Measurements from ENCODE around the gene CDC42. TPM values are rescaled to one million over a fixed set of nuclear protein-coding genes. Genes with fewer than 3 reads are reported as not detected.

Gene CDC42
- total RNA-seq, 2 donors from 2014 or later, result 264 to 345 TPM

GRCh38 chr1:22104865-22105437 lies 52.4 kb downstream of the CDC42 start:
- Histone ChIP-seq H3K9ac (ENCODE audit: low read depth in 2 of 2, low read length in 2 of 2) (no peak overlapping the region), H3K9me3 (no peaks in the 10 kb centered on the region), H3K36me3 (no peaks in the 10 kb centered on the region), H3K4me3 (no peak overlapping the region), H3K27me3 (no peaks in the 10 kb centered on the region), H3K27ac (no peak overlapping the region), H3K4me1 (no peaks in the 10 kb centered on the region)
- intact Hi-C loops (cut with DNase I), result loop anchor here (10.0 kb wide), 1 partner anchor 170 kb away; no protein-coding TSS in a partner anchor
- no peak for TF ChIP-seq CTCF (IDR thresholded peaks at IDR 0.05)
- DNase-seq, result no peak

GRCh38 chr1:22105611-22106207 lies 53.2 kb downstream of the CDC42 start:
- H3K36me3 ChIP-seq, result no peaks in the 10 kb centered on the region
- H3K27me3 ChIP-seq, result no peaks in the 10 kb centered on the region
- intact Hi-C loops (cut with DNase I), result loop anchor here (10.0 kb wide), 1 partner anchor 169 kb away; no protein-coding TSS in a partner anchor
- H3K4me1 ChIP-seq, result no peaks in the 10 kb centered on the region
- H3K4me3 ChIP-seq, result no peak overlapping the region
- H3K9ac ChIP-seq (ENCODE audit: low read depth in 2 of 2, low read length in 2 of 2), result no peak overlapping the region
- no peaks in the 10 kb centered on the region for H3K9me3 ChIP-seq
- peak; percentile 38 for DNase-seq
- H3K27ac ChIP-seq, result no peak overlapping the region
- TF ChIP-seq CTCF (IDR thresholded peaks at IDR 0.05), result peak; percentile 76

GRCh38 chr1:22107126-22107525 lies 54.6 kb downstream of the CDC42 start:
- Histone ChIP-seq H3K36me3 (no peaks in the 10 kb centered on the region), H3K9me3 (no peaks in the 10 kb centered on the region), H3K4me3 (no peak overlapping the region), H3K27ac (no peak overlapping the region), H3K4me1 (no peaks in the 10 kb centered on the region), H3K27me3 (no peaks in the 10 kb centered on the region), H3K9ac (ENCODE audit: low read depth in 2 of 2, low read length in 2 of 2) (no peak overlapping the region)
- no peak for DNase-seq
- no peak for TF ChIP-seq CTCF (IDR thresholded peaks at IDR 0.05)
- intact Hi-C loops (cut with DNase I), result loop anchor here (10.0 kb wide), 1 partner anchor 168 kb away; no protein-coding TSS in a partner anchor

- H3K27ac ChIP-seq, result peak overlapping the region; percentile 6
- no peak for DNase-seq
- H3K4me1 ChIP-seq, result no peaks in the 10 kb centered on the region
- H3K9ac ChIP-seq (ENCODE audit: low read depth in 2 of 2, low read length in 2 of 2), result no peak overlapping the region
- no peak for TF ChIP-seq CTCF (IDR thresholded peaks at IDR 0.05)
- intact Hi-C loops (cut with DNase I), result loop anchor here (10.0 kb wide), 1 partner anchor 166 kb away; no protein-coding TSS in a partner anchor
- H3K9me3 ChIP-seq, result no peaks in the 10 kb centered on the region
- H3K27me3 ChIP-seq, result no peaks in the 10 kb centered on the region
- no peak overlapping the region for H3K4me3 ChIP-seq
- no peaks in the 10 kb centered on the region for H3K36me3 ChIP-seq
Measured at GRCh38 chr1:22108339-22109105, 56.0 kb downstream of the CDC42 start.

- intact Hi-C loops (cut with DNase I), result no loop called here
- H3K4me1 ChIP-seq, result no peaks in the 10 kb centered on the region
- TF ChIP-seq CTCF (IDR thresholded peaks at IDR 0.05), result no peak
- no peaks in the 10 kb centered on the region for H3K27me3 ChIP-seq
- DNase-seq, result no peak
- no peaks in the 10 kb centered on the region for H3K36me3 ChIP-seq
- no peak overlapping the region for H3K27ac ChIP-seq
- no peaks in the 10 kb centered on the region for H3K9me3 ChIP-seq
- H3K9ac ChIP-seq (ENCODE audit: low read depth in 2 of 2, low read length in 2 of 2), result no peak overlapping the region
- H3K4me3 ChIP-seq, result no peak overlapping the region
Measured at GRCh38 chr1:22110016-22110415, 57.5 kb downstream of the CDC42 start.

Data from colonic mucosa (tissue), 4 donors.